Subcutaneous abdominal adipose tissue (tissue), 5 donors: ENCODE results near the gene EPN2.

Source experiments
- H3K27ac ChIP-seq: one replicate; pipeline ENCODE4 v1.7.0; 2013; ENCODE audit warnings: low read depth, mild to moderate bottlenecking, inconsistent platforms, low read length, moderate library complexity
- H3K27me3 ChIP-seq, 5 donors: one replicate each; pipeline ENCODE4 v1.7.0; 2013; ENCODE audit warnings: low read length in 5 of 5, inconsistent platforms in 1 of 5; ENCODE audit not compliant: control insufficient read depth in 5 of 5, insufficient read depth in 4 of 5
- H3K36me3 ChIP-seq, 5 donors: one replicate each; pipeline ENCODE4 v1.7.0; 2013; ENCODE audit warnings: low read length in 5 of 5; ENCODE audit not compliant: control insufficient read depth in 5 of 5, insufficient read depth in 5 of 5
- H3K4me1 ChIP-seq, 5 donors: one replicate each; pipeline ENCODE4 v1.7.0; 2013; ENCODE audit warnings: low read length in 5 of 5, mild to moderate bottlenecking in 3 of 5, moderate library complexity in 1 of 5; ENCODE audit not compliant: control insufficient read depth in 5 of 5, insufficient read depth in 5 of 5
- H3K4me3 ChIP-seq, 5 donors: one replicate each; pipeline ENCODE4 v1.7.0; 2013; ENCODE audit warnings: low read length in 5 of 5, low read depth in 1 of 5
- H3K9ac ChIP-seq, 5 donors: one replicate each; pipeline ENCODE4 v1.7.0; 2013; ENCODE audit warnings: low read length in 5 of 5, mild to moderate bottlenecking in 4 of 5, moderate library complexity in 3 of 5
- H3K9me3 ChIP-seq, 5 donors: one replicate each; pipeline ENCODE4 v1.7.0; 2013; ENCODE audit warnings: low read length in 5 of 5; ENCODE audit not compliant: control insufficient read depth in 5 of 5
- donor health status: healthy.
- donor health status: healthy.
- donor health status: healthy.
- donor health status: healthy.
- donor health status: healthy.

EPN2 gene

GRCh38 chr17:19382531-19383444 is 145.6 kb downstream of the EPN2 start:
- Histone ChIP-seq H3K36me3 (peaks cover 0 to 65% (median 59%) of the 10 kb centered on the region in 5 donors), H3K9ac (no peak overlapping the region), H3K27me3 (no peaks in the 10 kb centered on the region), H3K4me1 (peaks cover 13 to 64% (median 46%) of the 10 kb centered on the region in 5 donors), H3K4me3 (no peak overlapping the region), H3K9me3 (no peaks in the 10 kb centered on the region), H3K27ac (no peak overlapping the region)

GRCh38 chr17:19383681-19384470 is 146.7 kb downstream of the EPN2 start:
- peaks cover 0 to 65% (median 59%) of the 10 kb centered on the region in 5 donors for H3K36me3 ChIP-seq
- no peak overlapping the region for H3K4me3 ChIP-seq
- no peak overlapping the region for H3K9ac ChIP-seq
- peaks cover 16 to 66% (median 51%) of the 10 kb centered on the region in 5 donors for H3K4me1 ChIP-seq
- H3K27ac ChIP-seq = peak overlapping the region; percentile 7
- no peaks in the 10 kb centered on the region for H3K27me3 ChIP-seq
- H3K9me3 ChIP-seq = no peaks in the 10 kb centered on the region

GRCh38 chr17:19384723-19385391 is 147.7 kb downstream of the EPN2 start:
- Histone ChIP-seq H3K9ac (peak overlapping the region in 3 of 5 donors; percentile 18 to 43 (median 42)), H3K36me3 (peaks cover 0 to 57% (median 53%) of the 10 kb centered on the region in 5 donors), H3K27ac (peak overlapping the region; percentile 37), H3K9me3 (no peaks in the 10 kb centered on the region), H3K4me1 (peaks cover 11 to 60% (median 44%) of the 10 kb centered on the region in 5 donors), H3K27me3 (no peaks in the 10 kb centered on the region), H3K4me3 (peak overlapping the region in 3 of 5 donors; percentile 12 to 50 (median 24))

GRCh38 chr17:19385521-19385983 is 148.4 kb downstream of the EPN2 start:
- no peaks in the 10 kb centered on the region for H3K27me3 ChIP-seq
- peaks cover 0 to 50% (median 46%) of the 10 kb centered on the region in 5 donors for H3K36me3 ChIP-seq
- H3K4me3 ChIP-seq = no peak overlapping the region
- H3K9me3 ChIP-seq = no peaks in the 10 kb centered on the region
- H3K9ac ChIP-seq = peak overlapping the region in 1 of 5 donors; percentile 43
- peak overlapping the region; percentile 55 for H3K27ac ChIP-seq
- peaks cover 11 to 60% (median 44%) of the 10 kb centered on the region in 5 donors for H3K4me1 ChIP-seq
